NOMO-1 treated with DMSO at 0.1 percent for 48 hours (cell line): ENCODE data around the gene NXPE4.
"Not testable (repeated sequence)": the region's sequence is repeated elsewhere in the genome, so short reads cannot be mapped to it uniquely, and the experiment has no call there.

Source experiments
- DNase-seq: peaks from one replicate; lab custom pipeline; 2025; ENCODE audit not compliant: unreplicated experiment; lab: John Stamatoyannopoulos, UW

NXPE4 gene

DNA sequence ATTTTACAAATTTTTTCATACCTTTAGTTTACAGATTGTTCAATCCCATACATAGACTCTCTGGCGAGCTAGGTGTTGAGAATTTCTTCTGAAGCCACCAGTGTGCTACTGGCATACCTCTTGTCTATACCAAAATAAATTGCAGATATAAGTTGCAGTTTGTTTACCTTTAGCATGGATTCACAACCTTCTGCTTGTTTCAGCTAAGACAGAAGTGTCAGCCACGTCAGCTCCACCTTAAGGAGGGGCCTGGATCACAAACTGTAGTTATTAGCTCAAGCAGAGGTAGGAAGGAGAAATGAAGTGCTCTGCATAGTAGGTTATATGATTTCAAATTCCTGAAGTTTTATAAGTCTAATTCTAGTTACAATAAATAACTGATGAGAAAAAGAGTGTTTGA lies at the start of gene NXPE4:
Gene NXPE4 (minus strand): TSS at position 216 of the 400 bp plus-strand sequence. CDS start 1,027 bp downstream, outside the sequence.
- DNase-seq = no peak

DNA sequence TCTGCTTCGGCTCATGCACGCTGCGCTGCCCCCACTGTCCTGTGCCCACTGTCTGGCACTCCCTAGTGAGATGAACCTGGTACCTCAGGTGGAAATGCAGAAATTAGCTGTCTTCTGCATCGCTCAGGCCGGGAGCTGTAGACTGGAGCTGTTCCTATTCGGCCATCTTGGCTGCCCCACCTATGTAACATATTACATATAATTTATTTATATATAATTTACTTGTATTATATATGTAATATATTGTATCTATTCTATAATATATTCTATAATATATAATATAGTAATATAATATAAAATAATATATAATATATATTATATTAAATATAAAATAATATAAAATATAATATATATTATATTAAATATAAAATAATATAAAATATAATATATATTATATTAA lies 43.9 kb upstream of the NXPE4 start:
- not testable (repeated sequence) for DNase-seq

DNA sequence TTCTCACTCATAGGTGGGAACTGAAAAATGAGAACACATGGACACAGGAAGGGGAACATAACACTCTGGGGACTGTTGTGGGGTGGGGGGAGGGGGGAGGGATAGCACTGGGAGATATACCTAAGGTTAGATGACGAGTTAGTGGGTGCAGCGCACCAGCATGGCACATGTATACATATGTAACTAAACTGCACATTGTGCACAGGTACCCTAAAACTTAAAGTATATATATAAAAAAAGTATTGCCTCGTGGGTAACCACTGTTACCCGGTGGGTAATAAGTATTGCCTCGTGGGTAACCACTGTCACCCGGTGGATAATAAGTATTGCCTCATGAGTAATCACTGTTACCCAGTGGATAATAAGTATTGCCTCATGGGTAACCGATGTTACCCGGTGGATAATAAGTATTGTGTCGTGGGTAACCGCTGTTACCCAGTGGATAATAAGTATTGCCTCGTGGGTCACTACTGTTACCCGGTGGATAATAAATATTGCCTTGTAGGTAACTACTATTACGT lies 35.9 kb upstream of the NXPE4 start:
- DNase-seq = peak; percentile 29

- DNase-seq = no peak
These were observed 29.7 kb upstream of the NXPE4 start for GRCh38 chr11:114625294-114625693.

GRCh38 chr11:114624455-114625207 lies 29.0 kb upstream of the NXPE4 start:
- DNase-seq = no peak

GRCh38 chr11:114623720-114624119 lies 28.1 kb upstream of the NXPE4 start:
- no peak for DNase-seq

GRCh38 chr11:114622858-114623257 lies 27.3 kb upstream of the NXPE4 start:
- no peak for DNase-seq

DNA sequence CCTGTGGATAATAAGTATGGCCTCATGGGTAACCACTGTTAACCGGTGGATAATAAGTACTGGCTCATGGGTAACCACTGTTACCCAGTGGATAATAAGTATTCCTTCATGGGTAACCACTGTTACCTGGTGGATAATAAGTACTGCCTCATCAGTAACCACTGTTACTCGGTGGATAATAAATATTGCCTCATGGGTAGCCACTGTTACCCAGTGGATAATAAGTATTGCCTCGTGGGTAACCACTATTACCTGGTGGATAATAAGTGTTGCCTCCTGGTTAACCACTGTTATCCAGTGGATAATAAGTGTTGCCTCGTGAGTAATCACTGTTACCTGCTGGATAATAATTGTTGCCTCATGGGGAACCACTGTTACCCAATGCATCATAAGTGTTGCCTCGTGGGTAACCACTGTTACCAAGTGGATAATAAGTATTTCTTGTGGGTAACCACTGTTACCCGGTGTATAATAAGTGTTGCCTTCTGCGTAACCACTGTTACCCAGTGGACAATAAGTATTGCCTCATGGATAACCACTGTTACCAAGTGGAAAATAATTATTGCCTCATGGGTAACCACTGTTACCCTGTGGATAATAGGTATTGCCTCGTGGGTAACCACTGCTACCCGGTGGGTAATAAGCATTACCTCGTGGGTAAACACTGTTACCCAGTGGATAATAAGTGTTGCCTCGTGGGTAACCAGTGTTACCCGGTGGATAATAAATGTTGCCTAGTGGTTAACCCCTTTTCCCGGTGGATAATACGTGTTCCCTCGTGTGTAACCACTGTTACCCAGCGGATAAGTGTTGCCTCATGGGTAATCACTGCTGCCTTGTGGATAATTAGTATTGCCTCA lies 26.6 kb upstream of the NXPE4 start:
- DNase-seq = no peak

- no peak for DNase-seq
These were observed 25.5 kb upstream of the NXPE4 start for GRCh38 chr11:114621072-114621471.

- no peak for DNase-seq
These were observed 24.1 kb upstream of the NXPE4 start for GRCh38 chr11:114619659-114620173.

GRCh38 chr11:114618139-114618538 lies 22.6 kb upstream of the NXPE4 start:
- DNase-seq = no peak

- DNase-seq = no peak
These were observed 21.9 kb upstream of the NXPE4 start for GRCh38 chr11:114617157-114618124.

DNA sequence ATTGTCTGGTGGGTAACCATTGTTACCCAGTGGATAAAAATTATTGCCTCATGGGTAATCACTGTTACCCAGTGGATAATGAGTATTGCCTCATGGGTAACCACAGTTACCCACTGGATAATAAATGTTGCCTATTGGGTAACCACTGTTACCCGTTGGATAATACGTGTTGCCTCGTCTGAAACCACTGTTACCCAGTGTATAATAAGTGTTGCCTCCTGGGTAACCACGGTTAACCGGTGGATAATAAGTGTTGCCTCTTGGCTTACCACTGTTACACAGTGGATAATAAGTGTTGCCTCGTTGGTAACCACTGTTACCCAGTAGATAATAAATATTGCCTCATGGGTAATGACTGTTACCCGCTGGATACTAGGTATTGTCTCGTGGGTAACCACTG lies 20.9 kb upstream of the NXPE4 start:
- DNase-seq = no peak

DNA sequence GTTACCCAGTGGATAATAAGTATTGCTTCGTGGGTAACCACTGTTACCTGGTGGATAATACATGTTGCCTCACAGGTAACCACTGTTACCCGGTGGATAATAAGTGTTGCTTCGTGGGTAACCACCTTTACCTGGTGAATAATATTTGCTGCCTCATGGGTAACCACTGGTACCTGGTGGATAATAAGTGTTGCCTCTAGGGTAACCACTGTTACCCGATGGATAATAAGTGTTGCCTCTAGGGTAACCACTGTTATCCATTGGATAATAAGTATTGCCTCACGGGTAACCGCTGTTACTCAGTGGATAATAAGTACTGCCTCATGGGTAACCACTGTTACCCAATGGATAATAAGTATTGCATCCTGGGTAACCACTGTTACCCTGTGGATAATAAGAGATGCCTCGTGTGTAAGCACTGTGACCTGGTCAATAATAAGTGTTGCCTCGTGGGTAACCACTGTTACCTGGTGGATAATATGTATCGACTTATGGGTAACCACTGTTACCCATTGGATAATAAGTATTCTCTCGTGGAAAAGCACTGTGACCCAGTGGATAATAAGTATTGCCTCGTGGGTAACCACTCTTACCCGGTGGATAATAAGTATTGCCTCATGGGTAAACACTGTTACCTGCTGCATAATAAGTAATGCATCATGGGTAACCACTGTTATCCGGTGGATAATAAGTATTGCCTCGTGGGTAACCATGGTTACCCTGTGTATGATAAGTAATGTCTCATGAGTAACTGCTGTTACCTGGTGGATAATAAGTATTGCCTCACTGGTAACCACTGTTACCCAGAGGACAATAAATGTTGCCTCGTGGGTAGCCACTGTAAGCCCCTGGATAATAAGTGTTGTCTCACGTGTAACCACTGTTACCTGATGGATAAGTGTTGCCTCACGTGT lies 20.1 kb upstream of the NXPE4 start:
- DNase-seq = no peak

GRCh38 chr11:114614127-114614720 lies 18.6 kb upstream of the NXPE4 start:
- no peak for DNase-seq

DNA sequence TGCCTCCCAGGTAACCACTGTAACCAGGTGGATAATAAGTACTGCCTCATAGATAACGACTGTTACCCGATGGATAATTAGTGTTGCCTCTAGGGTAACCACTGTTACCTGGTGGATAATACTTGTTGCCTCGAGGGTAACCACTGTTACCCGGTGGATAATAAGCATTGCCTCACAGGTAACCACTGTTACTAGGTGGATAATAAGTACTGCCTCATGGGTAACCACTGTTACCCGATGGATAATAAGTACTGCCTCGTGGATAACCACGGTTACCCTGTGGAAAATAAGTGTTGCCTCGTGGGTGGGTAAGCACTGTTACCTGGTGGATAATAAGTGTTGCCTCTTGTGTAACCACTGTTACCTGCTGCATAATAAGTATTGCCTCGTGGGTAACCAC lies 17.5 kb upstream of the NXPE4 start:
- not testable (repeated sequence) for DNase-seq

DNA sequence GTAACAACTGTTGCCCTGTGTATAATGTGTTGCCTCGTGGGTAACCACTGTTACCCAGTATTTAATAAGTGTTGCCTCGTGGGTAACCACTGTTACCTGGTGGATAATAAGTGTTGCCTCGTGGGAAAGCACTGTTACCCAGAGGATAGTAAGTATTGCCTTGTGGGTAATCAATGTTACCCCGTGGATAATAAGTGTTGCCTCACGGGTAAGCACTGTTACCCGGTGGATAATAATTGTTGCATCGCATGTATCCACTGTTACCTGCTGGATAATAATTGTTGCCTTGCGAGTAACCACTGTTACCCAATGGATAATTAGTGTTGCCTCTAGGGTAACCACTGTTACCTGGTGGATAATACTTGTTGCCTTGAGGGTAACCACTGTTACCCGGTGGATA lies 17.1 kb upstream of the NXPE4 start:
- no peak for DNase-seq

- not testable (repeated sequence) for DNase-seq
These were observed 16.6 kb upstream of the NXPE4 start for GRCh38 chr11:114612199-114612598.
